PC-9 (cell line): ENCODE data around the gene DMWD. TPM values are rescaled to one million over a fixed set of nuclear protein-coding genes. Genes with fewer than 3 reads are reported as not detected.

Experiments
- BruUV-seq: library from RNA; stranded (reverse); fragments of 400-500 nt; replicated peaks from 2 replicates; lab custom pipeline; 2021; lab: Mats Ljungman, UMichigan
- CTCF ChIA-PET: fragments of 300-600 bp; sonication (Branson Sonifier 250); formaldehyde crosslinking; loops from one replicate; lab custom pipeline; 2022; ENCODE audit warnings: antibody characterized with exemption; lab: Charles Lee
- POLR2A ChIA-PET: fragments of 300-600 bp; sonication (Branson Sonifier 250); formaldehyde crosslinking; loops from one replicate; lab custom pipeline; 2022; ENCODE audit warnings: antibody characterized with exemption; ENCODE audit not compliant: unreplicated experiment; lab: Charles Lee
- DNase-seq, 2 experiments: peaks; one replicate each; pipeline versions ENCODE4 v3.0.0 to v3.0.0-alpha.2; 2015 to 2022; ENCODE audit warnings: mixed read lengths in 1 of 2
- H2AFZ ChIP-seq: fragments of 200-600 bp; sonication (generic); 2 replicates; pipeline ENCODE4 v1.8.1; 2017; ENCODE audit warnings: antibody characterized with exemption
- H3F3A ChIP-seq: fragments of 200-600 bp; sonication (generic); 2 replicates; pipeline ENCODE4 v1.8.1; 2017; ENCODE audit warnings: antibody characterized with exemption, mild to moderate bottlenecking, low read depth; ENCODE audit not compliant: insufficient read depth
- H3K27ac ChIP-seq: fragments of 200-600 bp; sonication (generic); 2 replicates; pipeline ENCODE4 v1.6.1; 2016; ENCODE audit warnings: mixed run types
- H3K27me3 ChIP-seq: fragments of 200-600 bp; sonication (generic); 2 replicates; pipeline ENCODE4 v1.6.1; 2016; ENCODE audit warnings: low read depth, mixed run types; ENCODE audit not compliant: insufficient read depth
- H3K36me3 ChIP-seq: fragments of 200-600 bp; sonication (generic); 2 replicates; pipeline ENCODE4 v1.6.1; 2016; ENCODE audit warnings: low read depth, mixed run types
- H3K4me1 ChIP-seq: fragments of 200-600 bp; sonication (generic); replicated peaks from 2 replicates; pipeline ENCODE4 v1.6.1; 2016; ENCODE audit warnings: mixed run types; ENCODE audit not compliant: insufficient read depth
- H3K4me2 ChIP-seq: fragments of 200-600 bp; sonication (generic); 2 replicates; pipeline ENCODE4 v1.6.1; 2017; ENCODE audit warnings: mixed run types
- H3K4me3 ChIP-seq: fragments of 200-600 bp; sonication (generic); 2 replicates; pipeline ENCODE4 v1.6.1; 2016; ENCODE audit warnings: mixed run types
- H3K79me2 ChIP-seq: fragments of 200-600 bp; sonication (generic); 2 replicates; pipeline ENCODE4 v1.6.1; 2017; ENCODE audit warnings: low read depth, mixed run types
- H3K9me2 ChIP-seq: fragments of 200-600 bp; sonication (generic); 2 replicates; pipeline ENCODE4 v1.8.1; 2017; ENCODE audit warnings: mild to moderate bottlenecking; ENCODE audit not compliant: insufficient read depth
- H3K9me3 ChIP-seq: fragments of 200-600 bp; sonication (generic); 2 replicates; pipeline ENCODE4 v1.8.1; 2016; ENCODE audit warnings: low read depth; ENCODE audit not compliant: insufficient read depth
- H4K20me1 ChIP-seq: fragments of 200-600 bp; sonication (generic); 2 replicates; pipeline ENCODE4 v1.8.1; 2017; ENCODE audit not compliant: insufficient read depth
- CTCF ChIP-seq: fragments of 200-600 bp; sonication (generic); conservative IDR thresholded peaks from 2 replicates; pipeline ENCODE4 v1.6.1; 2017; ENCODE audit warnings: mixed run types, antibody characterized with exemption, mild to moderate bottlenecking, moderate library complexity
- EZH2 ChIP-seq: fragments of 200-600 bp; sonication (generic); IDR thresholded peaks from 2 replicates; pipeline ENCODE4 v1.8.0; 2017; ENCODE audit warnings: antibody characterized with exemption, low read depth
- intact Hi-C: fragments of 100-400 bp; cut with micrococcal nuclease; formaldehyde crosslinking; loops from one replicate; pipeline ENCODE4 v1.10.0; 2022; ENCODE audit not compliant: unreplicated experiment
- total RNA-seq: library from RNA; stranded (reverse); gene quantifications from 2 replicates; pipeline ENCODE4 v1.2.3, GENCODE V29; 2021

The DMWD gene
- total RNA-seq, 1 experiment from 2014 or later: 66.7 TPM

- no peaks in the 10 kb centered on the region for H3K9me3 ChIP-seq
- peaks cover 43% of the 10 kb centered on the region for H3K4me1 ChIP-seq
- H3K4me2 ChIP-seq: no peak overlapping the region
- no peak overlapping the region for H3K27ac ChIP-seq
- BruUV-seq: no TSS peak
- TF ChIP-seq CTCF (no peak), EZH2 (no peak)
- CTCF ChIA-PET: no interaction called here
- no peak for DNase-seq
- no peaks in the 10 kb centered on the region for H3K9me2 ChIP-seq
- POLR2A ChIA-PET: no interaction called here
- peaks cover 27% of the 10 kb centered on the region for H3K79me2 ChIP-seq
- intact Hi-C loops: no loop called here
- H3K36me3 ChIP-seq: peaks cover 17% of the 10 kb centered on the region
- no peak overlapping the region for H2AFZ ChIP-seq
- H4K20me1 ChIP-seq: no peaks in the 10 kb centered on the region
- H3K27me3 ChIP-seq: no peaks in the 10 kb centered on the region
- no peak overlapping the region for H3K4me3 ChIP-seq
- H3F3A ChIP-seq: peaks cover 25% of the 10 kb centered on the region; the same call in 1 of the 2 replicates
Observed at GRCh38 chr19:45786533-45786894, 6.1 kb downstream of the DMWD start.

- no peak for DNase-seq
- TF ChIP-seq CTCF (no peak), EZH2 (no peak)
- H3K4me1 ChIP-seq: peaks cover 43% of the 10 kb centered on the region
- no TSS peak for BruUV-seq
- H3K79me2 ChIP-seq: peaks cover 22% of the 10 kb centered on the region
- no peaks in the 10 kb centered on the region for H3K27me3 ChIP-seq
- no peak overlapping the region for H3K27ac ChIP-seq
- POLR2A ChIA-PET: no interaction called here
- CTCF ChIA-PET: no interaction called here
- H3K36me3 ChIP-seq: peaks cover 17% of the 10 kb centered on the region
- no peak overlapping the region for H3K4me2 ChIP-seq
- intact Hi-C loops: no loop called here
- no peaks in the 10 kb centered on the region for H3K9me3 ChIP-seq
- H3K4me3 ChIP-seq: no peak overlapping the region
- H3F3A ChIP-seq: peaks cover 29% of the 10 kb centered on the region
- H4K20me1 ChIP-seq: no peaks in the 10 kb centered on the region
- no peak overlapping the region for H2AFZ ChIP-seq
- no peaks in the 10 kb centered on the region for H3K9me2 ChIP-seq
Observed at GRCh38 chr19:45785781-45786532, 6.7 kb downstream of the DMWD start.

- TF ChIP-seq CTCF (no peak), EZH2 (no peak)
- intact Hi-C loops: no loop called here
- Histone ChIP-seq H4K20me1 (no peaks in the 10 kb centered on the region), H3K4me1 (peaks cover 49% of the 10 kb centered on the region), H2AFZ (no peak overlapping the region), H3K9me2 (no peaks in the 10 kb centered on the region), H3K36me3 (peaks cover 18% of the 10 kb centered on the region), H3K27me3 (no peaks in the 10 kb centered on the region), H3K27ac (no peak overlapping the region), H3K9me3 (no peaks in the 10 kb centered on the region), H3F3A (peaks cover 37% of the 10 kb centered on the region), H3K4me3 (no peak overlapping the region), H3K79me2 (peaks cover 22% of the 10 kb centered on the region), H3K4me2 (no peak overlapping the region)
- POLR2A ChIA-PET: no interaction called here
- no peak for DNase-seq
- BruUV-seq: no TSS peak
- CTCF ChIA-PET: no interaction called here
Observed at GRCh38 chr19:45785097-45785496, 7.5 kb downstream of the DMWD start.
